IMR-90 (cell line): ENCODE data around the gene TBC1D17. TPM values are rescaled to one million over a fixed set of nuclear protein-coding genes. Genes with fewer than 3 reads are reported as not detected.

Experiments used
- ATAC-seq: fragments of 200-7000 bp; cut with Tn5 transposase; 2 replicates; pipeline ENCODE4 v1.9.1; 2020; ENCODE audit warnings: low read depth, mild to moderate bottlenecking, moderate library complexity
- BruUV-seq: library from RNA; stranded (reverse); fragments of 400-500 nt; replicated peaks from 2 replicates; lab custom pipeline; 2021; lab: Mats Ljungman, UMichigan
- CTCF ChIA-PET: fragments of 300-600 bp; formaldehyde crosslinking; extraction: SDS; loops from one replicate; lab custom pipeline; 2021; ENCODE audit warnings: antibody characterized with exemption; lab: Yijun Ruan, JAX
- POLR2A ChIA-PET: fragments of 300-600 bp; sonication (Branson Sonifier 250); formaldehyde crosslinking; loops from one replicate; lab custom pipeline; 2022; ENCODE audit warnings: antibody characterized with exemption; ENCODE audit not compliant: unreplicated experiment; lab: Charles Lee
- DNase-seq: peaks from one replicate; pipeline ENCODE4 v3.0.0; 2013
- H2AFZ ChIP-seq: replicated peaks from 2 replicates; pipeline ENCODE3; 2013; ENCODE audit warnings: low read length, mild to moderate bottlenecking; ENCODE audit not compliant: poor library complexity
- H2AK5ac ChIP-seq: 2 replicates; pipeline ENCODE4 v1.6.1; 2013; ENCODE audit warnings: low read depth, low read length, inconsistent platforms
- H2AK9ac ChIP-seq: replicated peaks from 2 replicates; pipeline ENCODE3; 2013; ENCODE audit warnings: mild to moderate bottlenecking, low read depth, low read length, moderate library complexity; ENCODE audit not compliant: poor library complexity
- H2BK120ac ChIP-seq: 2 replicates; pipeline ENCODE4 v1.6.1; 2013; ENCODE audit warnings: low read depth, low read length, inconsistent platforms
- H2BK15ac ChIP-seq: 3 replicates; pipeline ENCODE4 v1.6.1; 2013; ENCODE audit warnings: low read depth, low read length, inconsistent platforms
- H2BK20ac ChIP-seq: 2 replicates; pipeline ENCODE4 v1.6.1; 2013; ENCODE audit warnings: low read depth, mild to moderate bottlenecking, inconsistent platforms, low read length, moderate library complexity
- H2BK5ac ChIP-seq: 2 replicates; pipeline ENCODE4 v1.6.1; 2013; ENCODE audit warnings: mild to moderate bottlenecking, low read depth, low read length, inconsistent platforms; ENCODE audit not compliant: poor library complexity, severe bottlenecking
- H3K14ac ChIP-seq: replicated peaks from 2 replicates; pipeline ENCODE4 v1.6.1; 2013; ENCODE audit warnings: low read depth, low read length, inconsistent platforms
- H3K18ac ChIP-seq: 2 replicates; pipeline ENCODE4 v1.6.1; 2013; ENCODE audit warnings: low read depth, low read length, control low read depth
- H3K23ac ChIP-seq: 2 replicates; pipeline ENCODE4 v1.6.1; 2013; ENCODE audit warnings: low read depth, low read length, inconsistent platforms
- H3K27ac ChIP-seq: 2 replicates; pipeline ENCODE4 v1.5.1; 2013; ENCODE audit warnings: mild to moderate bottlenecking, control low read depth, low read length; ENCODE audit not compliant: insufficient read depth
- H3K27me3 ChIP-seq: 2 replicates; pipeline ENCODE4 v1.6.1; 2013; ENCODE audit warnings: low read length; ENCODE audit not compliant: control insufficient read depth, insufficient read depth
- H3K36me3 ChIP-seq: 2 replicates; pipeline ENCODE4 v1.6.1; 2013; ENCODE audit warnings: low read length, mixed read lengths; ENCODE audit not compliant: control insufficient read depth, insufficient read depth
- H3K4ac ChIP-seq: 2 replicates; pipeline ENCODE4 v1.6.1; 2013; ENCODE audit warnings: low read depth, low read length, inconsistent platforms
- H3K4me1 ChIP-seq: 2 replicates; pipeline ENCODE4 v1.6.1; 2013; ENCODE audit warnings: low read length, mixed read lengths; ENCODE audit not compliant: control insufficient read depth, insufficient read depth
- H3K4me2 ChIP-seq: 2 replicates; pipeline ENCODE4 v1.6.1; 2013; ENCODE audit warnings: low read depth, mild to moderate bottlenecking, control low read depth, low read length, moderate library complexity
- H3K4me3 ChIP-seq: 2 replicates; pipeline ENCODE4 v1.5.1; 2013; ENCODE audit warnings: low read depth, mild to moderate bottlenecking, control low read depth, low read length, moderate library complexity; ENCODE audit not compliant: insufficient read depth
- H3K56ac ChIP-seq: 2 replicates; pipeline ENCODE4 v1.6.1; 2013; ENCODE audit warnings: low read length, inconsistent platforms; ENCODE audit not compliant: insufficient read depth; ENCODE audit errors: extremely low read depth
- H3K79me1 ChIP-seq, 2 experiments: 2 replicates each; pipeline ENCODE4 v1.6.1; 2013; ENCODE audit warnings: low read length in 2 of 2, inconsistent platforms in 1 of 2, low read depth in 1 of 2
- H3K9ac ChIP-seq: 2 replicates; pipeline ENCODE4 v1.6.1; 2013; ENCODE audit warnings: low read depth, low read length, control low read depth
- H3K9me1 ChIP-seq: 2 replicates; pipeline ENCODE4 v1.6.1; 2013; ENCODE audit warnings: low read length, inconsistent platforms; ENCODE audit not compliant: insufficient read depth
- H3K9me3 ChIP-seq: 2 replicates; pipeline ENCODE4 v1.6.1; 2013; ENCODE audit warnings: low read length; ENCODE audit not compliant: control insufficient read depth, insufficient read depth
- H4K20me1 ChIP-seq: 2 replicates; pipeline ENCODE4 v1.6.1; 2013; ENCODE audit warnings: low read length, inconsistent platforms; ENCODE audit not compliant: insufficient read depth
- H4K5ac ChIP-seq: 2 replicates; pipeline ENCODE4 v1.6.1; 2013; ENCODE audit warnings: mild to moderate bottlenecking, low read depth, low read length, control low read depth
- H4K8ac ChIP-seq, 2 experiments: 2 replicates each; pipeline ENCODE4 v1.6.1; 2013; ENCODE audit warnings: low read depth in 2 of 2, low read length in 2 of 2, control low read depth in 1 of 2, inconsistent platforms in 1 of 2
- H4K91ac ChIP-seq: 2 replicates; pipeline ENCODE4 v1.6.1; 2013; ENCODE audit warnings: low read depth, low read length, inconsistent platforms; ENCODE audit not compliant: insufficient read depth
- BHLHE40 ChIP-seq: fragments of 150-350 bp; IDR thresholded peaks from 2 replicates; pipeline ENCODE4 v1.6.1; 2016; ENCODE audit warnings: mild to moderate bottlenecking, low read depth, low read length
- CEBPB ChIP-seq: IDR thresholded peaks from 2 replicates; pipeline ENCODE4 v1.6.1; 2012; ENCODE audit warnings: low read depth, low read length, improper control_type of control experiment
- CHD1 ChIP-seq: IDR thresholded peaks from 2 replicates; pipeline ENCODE4 v1.6.1; 2012; ENCODE audit warnings: low read depth, low read length, improper control_type of control experiment
- CTCF ChIP-seq: conservative IDR thresholded peaks from 2 replicates; pipeline ENCODE4 v1.5.1; 2012; ENCODE audit warnings: mild to moderate bottlenecking, low read depth, low read length, improper control_type of control experiment
- FOS ChIP-seq: fragments of 150-350 bp; IDR thresholded peaks from 2 replicates; pipeline ENCODE4 v1.6.1; 2016; ENCODE audit warnings: low read depth, low read length
- MAFK ChIP-seq: IDR thresholded peaks from 2 replicates; pipeline ENCODE4 v1.6.1; 2012; ENCODE audit warnings: low read depth, low read length, improper control_type of control experiment
- MAZ ChIP-seq: IDR thresholded peaks from 2 replicates; pipeline ENCODE4 v1.6.1; 2012; ENCODE audit warnings: low read depth, mild to moderate bottlenecking, low read length, improper control_type of control experiment, moderate library complexity, borderline replicate concordance
- MXI1 ChIP-seq: IDR thresholded peaks from 2 replicates; pipeline ENCODE4 v1.6.1; 2012; ENCODE audit warnings: low read depth, mild to moderate bottlenecking, low read length, moderate library complexity, borderline replicate concordance
- NFE2L2 ChIP-seq: fragments of 150-350 bp; IDR thresholded peaks from 2 replicates; pipeline ENCODE4 v1.6.1; 2016; ENCODE audit warnings: low read depth, mild to moderate bottlenecking, low read length
- POLR2A ChIP-seq: IDR thresholded peaks from 2 replicates; pipeline ENCODE4 v1.6.1; 2012; ENCODE audit warnings: mild to moderate bottlenecking, low read depth, low read length
- RAD21 ChIP-seq: IDR thresholded peaks from 2 replicates; pipeline ENCODE4 v1.6.1; 2012; ENCODE audit warnings: low read length, improper control_type of control experiment
- RCOR1 ChIP-seq: IDR thresholded peaks from 2 replicates; pipeline ENCODE4 v1.6.1; 2012; ENCODE audit warnings: mild to moderate bottlenecking, low read length, improper control_type of control experiment; ENCODE audit not compliant: insufficient replicate concordance
- RFX5 ChIP-seq: IDR thresholded peaks from 2 replicates; pipeline ENCODE4 v1.8.0; 2012; ENCODE audit warnings: low read depth, mild to moderate bottlenecking, low read length, moderate library complexity
- SMC3 ChIP-seq: fragments of 150-350 bp; IDR thresholded peaks from 2 replicates; pipeline ENCODE4 v1.6.1; 2016; ENCODE audit warnings: low read depth, mild to moderate bottlenecking, antibody characterized with exemption, low read length, moderate library complexity
- WGBS, 2 experiments: methylation state at CpG; one replicate each; pipeline versions ENCODE4 v1.1.5 to v1.1.7; 2013; ENCODE audit warnings: missing lambda C conversion rate in 2 of 2; ENCODE audit not compliant: insufficient read length in 1 of 2; ENCODE audit errors: extremely low coverage in 2 of 2; 5-methylcytosine and 5-hydroxymethylcytosine counted together
- dilution Hi-C: fragments of 300-500 bp; cut with HindIII; formaldehyde crosslinking; loops from one replicate; pipeline ENCODE4 v1.14.3; 2018; ENCODE audit warnings: low sequenced_read_pairs; ENCODE audit not compliant: unreplicated experiment
- in situ Hi-C: fragments of 300-500 bp; cut with MboI; formaldehyde crosslinking; loops from 3 replicates; pipeline ENCODE4 v1.14.3; 2019; ENCODE audit warnings: low sequenced_read_pairs, inconsistent platforms, mixed read lengths
- intact Hi-C: fragments of 100-400 bp; cut with micrococcal nuclease; formaldehyde crosslinking; loops from 2 replicates; pipeline ENCODE4 v1.10.0; 2022
- polyA plus RNA-seq, 3 experiments: library from polyadenylated mRNA; depleted of rRNA; stranded (reverse); fragments of >200 nt; gene quantifications; 2 replicates each; pipeline ENCODE4 v1.2.3, GENCODE V29; 2012; ENCODE audit warnings: low replicate concordance in 1 of 3
- total RNA-seq: library from RNA; depleted of rRNA; stranded (reverse); fragments of >200 nt; gene quantifications from 2 replicates; pipeline ENCODE4 v1.2.3, GENCODE V29; 2012
- TF ChIP-seq, protein P1 (sequence below): fragments of 150-350 bp; IDR thresholded peaks from 2 replicates; pipeline ENCODE4 v1.6.1; 2016; ENCODE audit warnings: low read depth, mild to moderate bottlenecking, low read length, moderate library complexity, borderline replicate concordance
- TF ChIP-seq, protein P2 (sequence below): fragments of 150-350 bp; IDR thresholded peaks from 2 replicates; pipeline ENCODE4 v1.6.1; 2017; ENCODE audit warnings: mild to moderate bottlenecking, antibody characterized with exemption, low read length, low read depth

TBC1D17 gene
- total and polyA plus RNA-seq, 2 of the 4 experiments (the other 2 are of a cell fraction): 1.1 to 27.8 TPM

DNA sequence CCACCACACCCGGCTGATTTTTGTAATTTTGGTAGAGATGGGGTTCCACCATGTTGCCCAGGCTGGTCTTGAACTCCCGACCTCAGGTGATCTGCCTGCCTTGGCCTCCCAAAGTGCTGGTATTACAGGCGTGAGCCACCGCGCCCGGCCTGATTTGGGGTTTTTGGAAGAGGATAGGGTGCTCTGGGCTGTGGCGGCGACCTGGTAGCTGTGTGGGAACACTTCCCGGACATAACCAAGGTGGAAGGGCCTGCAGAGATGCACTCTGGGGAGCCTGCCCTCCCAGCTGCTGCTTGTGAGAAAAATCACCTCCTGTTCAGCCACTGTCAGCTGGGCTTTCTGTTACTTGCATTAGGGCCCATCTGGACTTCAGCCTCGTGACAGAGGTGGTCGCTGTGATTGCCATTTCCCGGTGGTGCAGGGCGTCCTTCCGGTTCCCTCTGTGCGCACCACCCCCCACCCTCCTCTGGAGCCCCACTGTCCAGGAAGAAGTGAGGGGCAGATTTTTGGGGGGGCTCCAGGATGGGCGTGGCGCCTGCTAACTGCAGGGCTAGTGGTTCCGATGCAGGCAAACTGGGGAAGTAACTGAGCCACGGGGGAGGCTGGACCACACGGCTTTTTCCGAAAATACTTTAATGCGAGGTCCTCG, 11.7 kb downstream of the TBC1D17 start:
- no peaks in the 10 kb centered on the region for H4K20me1 ChIP-seq
- H2AK9ac ChIP-seq: no peak overlapping the region
- H3K18ac ChIP-seq: no peak overlapping the region
- peaks cover 2% of the 10 kb centered on the region; the same call in 1 of the 2 replicates for H3K4me1 ChIP-seq
- H2AFZ ChIP-seq: no peak overlapping the region
- no peak overlapping the region for H2BK20ac ChIP-seq
- ATAC-seq (no peak), DNase-seq (no peak)
- H4K5ac ChIP-seq: no peak overlapping the region
- H4K8ac ChIP-seq: no peak overlapping the region
- intact Hi-C loops (no loop called here), dilution Hi-C loops (no loop called here), in situ Hi-C loops (no loop called here)
- H2AK5ac ChIP-seq: no peak overlapping the region
- no peaks in the 10 kb centered on the region for H3K9me3 ChIP-seq
- no TSS peak for BruUV-seq
- WGBS, 2 experiments: 100% methylated on average over 6 of the region's 23 CpGs; no CpG with 5 or more reads in 1 of the 2 experiments
- H3K4me3 ChIP-seq: no peak overlapping the region
- no peak overlapping the region for H2BK5ac ChIP-seq
- no peak overlapping the region for H3K56ac ChIP-seq
- H3K27me3 ChIP-seq: peaks cover 8% of the 10 kb centered on the region; the same call in 1 of the 2 replicates
- ChIA-PET CTCF (no interaction called here), POLR2A (no interaction called here)
- no peak overlapping the region for H2BK120ac ChIP-seq
- no peak overlapping the region for H3K9ac ChIP-seq
- H3K9me1 ChIP-seq: no peaks in the 10 kb centered on the region
- no peak overlapping the region for H3K27ac ChIP-seq
- H3K36me3 ChIP-seq: peaks cover 18% of the 10 kb centered on the region
- no peak overlapping the region for H2BK15ac ChIP-seq
- H4K91ac ChIP-seq: no peak overlapping the region
- no peak overlapping the region for H3K4me2 ChIP-seq
- H3K4ac ChIP-seq: no peak overlapping the region
- H3K14ac ChIP-seq: no peak overlapping the region
- H3K79me1 ChIP-seq: no peaks in the 10 kb centered on the region
- TF ChIP-seq, protein P1, sequence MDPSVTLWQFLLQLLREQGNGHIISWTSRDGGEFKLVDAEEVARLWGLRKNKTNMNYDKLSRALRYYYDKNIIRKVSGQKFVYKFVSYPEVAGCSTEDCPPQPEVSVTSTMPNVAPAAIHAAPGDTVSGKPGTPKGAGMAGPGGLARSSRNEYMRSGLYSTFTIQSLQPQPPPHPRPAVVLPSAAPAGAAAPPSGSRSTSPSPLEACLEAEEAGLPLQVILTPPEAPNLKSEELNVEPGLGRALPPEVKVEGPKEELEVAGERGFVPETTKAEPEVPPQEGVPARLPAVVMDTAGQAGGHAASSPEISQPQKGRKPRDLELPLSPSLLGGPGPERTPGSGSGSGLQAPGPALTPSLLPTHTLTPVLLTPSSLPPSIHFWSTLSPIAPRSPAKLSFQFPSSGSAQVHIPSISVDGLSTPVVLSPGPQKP: no peak
- TF ChIP-seq NFE2L2 (no peak), RAD21 (no peak), POLR2A (no peak), RFX5 (no peak), MAZ (no peak), MAFK (no peak), SMC3 (no peak), CEBPB (no peak), BHLHE40 (no peak), FOS (no peak), CTCF (no peak), MXI1 (no peak), RCOR1 (no peak), CHD1 (no peak)
- TF ChIP-seq, protein P2, sequence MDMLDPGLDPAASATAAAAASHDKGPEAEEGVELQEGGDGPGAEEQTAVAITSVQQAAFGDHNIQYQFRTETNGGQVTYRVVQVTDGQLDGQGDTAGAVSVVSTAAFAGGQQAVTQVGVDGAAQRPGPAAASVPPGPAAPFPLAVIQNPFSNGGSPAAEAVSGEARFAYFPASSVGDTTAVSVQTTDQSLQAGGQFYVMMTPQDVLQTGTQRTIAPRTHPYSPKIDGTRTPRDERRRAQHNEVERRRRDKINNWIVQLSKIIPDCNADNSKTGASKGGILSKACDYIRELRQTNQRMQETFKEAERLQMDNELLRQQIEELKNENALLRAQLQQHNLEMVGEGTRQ: no peak
- H3K23ac ChIP-seq: no peak overlapping the region
